GM18526 (cell line): ENCODE results near the gene BTBD7.

Source experiments
- POLR2A ChIP-seq: IDR thresholded peaks from 3 replicates; pipeline ENCODE4 v1.6.1; 2011; ENCODE audit not compliant: insufficient read length; ENCODE audit errors: extremely low read depth

BTBD7 gene

GRCh38 chr14:93295541-93296220 lies 37.2 kb downstream of the BTBD7 start:
- TF ChIP-seq POLR2A = no peak

- TF ChIP-seq POLR2A = no peak
These were observed 46.5 kb downstream of the BTBD7 start for GRCh38 chr14:93286212-93286890.

- no peak for TF ChIP-seq POLR2A
These were observed 47.8 kb downstream of the BTBD7 start for GRCh38 chr14:93285044-93285443.

- no peak for TF ChIP-seq POLR2A
These were observed 50.9 kb downstream of the BTBD7 start for GRCh38 chr14:93281937-93282336.

GRCh38 chr14:93280743-93281142 lies 52.1 kb downstream of the BTBD7 start:
- TF ChIP-seq POLR2A = no peak

GRCh38 chr14:93276031-93276716 lies 56.7 kb downstream of the BTBD7 start:
- no peak for TF ChIP-seq POLR2A

GRCh38 chr14:93274055-93274806 lies 58.6 kb downstream of the BTBD7 start:
- TF ChIP-seq POLR2A = no peak

- no peak for TF ChIP-seq POLR2A
These were observed 61.7 kb downstream of the BTBD7 start for GRCh38 chr14:93271111-93271510.

GRCh38 chr14:93269341-93270068 lies 63.3 kb downstream of the BTBD7 start:
- no peak for TF ChIP-seq POLR2A

- TF ChIP-seq POLR2A = no peak
These were observed 64.4 kb downstream of the BTBD7 start for GRCh38 chr14:93268406-93268805.

- TF ChIP-seq POLR2A = no peak
These were observed 65.6 kb downstream of the BTBD7 start for GRCh38 chr14:93267149-93267711.

- TF ChIP-seq POLR2A = no peak
These were observed 66.7 kb downstream of the BTBD7 start for GRCh38 chr14:93266127-93266526.

- TF ChIP-seq POLR2A = no peak
These were observed 69.4 kb downstream of the BTBD7 start for GRCh38 chr14:93263416-93263815.

- TF ChIP-seq POLR2A = no peak
These were observed 70.4 kb downstream of the BTBD7 start for GRCh38 chr14:93262446-93262845.
